Ectodermal cell (in vitro differentiated cells): Measurements from ENCODE around the gene MAPK8IP2.
"Not testable (repeated sequence)": the region's sequence is repeated elsewhere in the genome, so short reads cannot be mapped to it uniquely, and the experiment has no call there.

Experiments used
- H3K27ac ChIP-seq: 2 replicates; pipeline ENCODE4 v1.7.0; 2013; ENCODE audit warnings: mild to moderate bottlenecking, low read depth, low read length; ENCODE audit not compliant: insufficient read depth, poor library complexity, severe bottlenecking
- H3K27me3 ChIP-seq: 2 replicates; pipeline ENCODE4 v1.7.0; 2013; ENCODE audit warnings: mild to moderate bottlenecking, low read length; ENCODE audit not compliant: insufficient read depth, control insufficient read depth, poor library complexity, severe bottlenecking
- H3K36me3 ChIP-seq: one replicate; pipeline ENCODE4 v1.7.0; 2013; ENCODE audit warnings: low read length; ENCODE audit not compliant: control insufficient read depth, insufficient read depth
- H3K4me1 ChIP-seq: one replicate; pipeline ENCODE4 v1.7.0; 2013; ENCODE audit warnings: low read length; ENCODE audit not compliant: control insufficient read depth, insufficient read depth
- H3K4me3 ChIP-seq: 2 replicates; pipeline ENCODE4 v1.7.0; 2013; ENCODE audit warnings: low read depth, low read length, control low read depth; ENCODE audit not compliant: insufficient read depth
- H3K9me3 ChIP-seq: 2 replicates; pipeline ENCODE4 v1.7.0; 2013; ENCODE audit warnings: mild to moderate bottlenecking, low read length, moderate library complexity; ENCODE audit not compliant: control insufficient read depth
- WGBS, 2 experiments: methylation state at CpG; one replicate each; pipeline ENCODE4 v1.1.7; 2013; ENCODE audit warnings: missing lambda C conversion rate in 2 of 2; 5-methylcytosine and 5-hydroxymethylcytosine counted together

MAPK8IP2 gene

GRCh38 chr22:50606946-50607658 lies 6.5 kb downstream of the MAPK8IP2 start:
- 90 to 93% methylated on average over 18 of the region's 18 CpGs for WGBS, 2 experiments
- Histone ChIP-seq H3K27ac (no peak overlapping the region), H3K4me3 (no peak overlapping the region), H3K36me3 (no peaks in the 10 kb centered on the region), H3K9me3 (no peaks in the 10 kb centered on the region), H3K27me3 (peaks cover 62% of the 10 kb centered on the region), H3K4me1 (peaks cover 2% of the 10 kb centered on the region)

DNA sequence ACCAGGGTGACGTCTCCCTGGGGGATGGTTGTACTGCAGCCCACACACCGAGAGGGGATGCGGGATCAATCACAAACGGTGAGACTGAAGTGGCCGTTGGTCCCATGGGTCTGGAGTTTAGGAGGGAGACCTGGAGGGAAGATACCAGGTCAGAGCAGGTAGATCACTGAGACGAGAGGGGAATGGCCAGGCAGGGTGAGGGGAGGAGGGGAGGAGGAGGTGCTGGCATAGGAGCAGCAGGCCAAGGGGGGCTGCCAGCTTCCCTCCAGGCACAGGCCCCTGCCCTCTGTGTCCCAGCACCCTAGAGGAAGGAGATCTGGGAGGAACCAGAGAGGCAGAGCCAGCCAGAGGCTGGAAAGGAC lies 7.0 kb downstream of the MAPK8IP2 start:
- Histone ChIP-seq H3K4me1 (no peaks in the 10 kb centered on the region), H3K9me3 (no peaks in the 10 kb centered on the region), H3K27me3 (peaks cover 56% of the 10 kb centered on the region), H3K36me3 (no peaks in the 10 kb centered on the region), H3K4me3 (no peak overlapping the region), H3K27ac (no peak overlapping the region)
- WGBS, 2 experiments = 86 to 88% methylated on average over 6 of the region's 6 CpGs

GRCh38 chr22:50608058-50608840 lies 7.7 kb downstream of the MAPK8IP2 start:
- not testable (repeated sequence) for H3K4me1 ChIP-seq, H3K4me3 ChIP-seq, H3K36me3 ChIP-seq, H3K9me3 ChIP-seq, H3K27ac ChIP-seq
- peaks cover 54% of the 10 kb centered on the region for H3K27me3 ChIP-seq
- 91 to 92% methylated on average over 39 of the region's 39 CpGs for WGBS, 2 experiments

DNA sequence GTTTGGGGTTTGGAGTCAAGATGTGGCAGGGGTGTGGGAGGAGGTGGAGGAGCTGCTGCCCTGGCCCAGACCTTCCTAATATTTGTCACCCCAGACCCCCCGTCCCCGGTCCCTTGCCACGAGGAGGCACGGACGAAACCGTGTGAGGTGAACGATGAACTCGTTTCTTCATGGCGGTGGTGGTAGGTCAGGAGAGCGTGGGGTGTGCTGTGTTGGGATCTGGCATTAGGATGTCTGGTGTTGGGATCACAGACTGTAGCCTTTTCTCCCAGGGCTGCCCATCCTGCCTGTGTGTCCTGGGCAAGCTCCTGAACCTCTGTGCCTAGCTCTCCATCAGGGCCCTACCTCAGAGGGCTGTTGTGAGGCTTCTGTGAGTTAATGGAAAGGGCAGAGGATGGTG lies 8.4 kb downstream of the MAPK8IP2 start:
- Histone ChIP-seq H3K27ac (no peak overlapping the region), H3K4me1 (no peaks in the 10 kb centered on the region), H3K27me3 (peaks cover 50% of the 10 kb centered on the region), H3K4me3 (no peak overlapping the region), H3K9me3 (no peaks in the 10 kb centered on the region), H3K36me3 (no peaks in the 10 kb centered on the region)
- WGBS, 2 experiments = 95 to 96% methylated on average over 10 of the region's 10 CpGs

DNA sequence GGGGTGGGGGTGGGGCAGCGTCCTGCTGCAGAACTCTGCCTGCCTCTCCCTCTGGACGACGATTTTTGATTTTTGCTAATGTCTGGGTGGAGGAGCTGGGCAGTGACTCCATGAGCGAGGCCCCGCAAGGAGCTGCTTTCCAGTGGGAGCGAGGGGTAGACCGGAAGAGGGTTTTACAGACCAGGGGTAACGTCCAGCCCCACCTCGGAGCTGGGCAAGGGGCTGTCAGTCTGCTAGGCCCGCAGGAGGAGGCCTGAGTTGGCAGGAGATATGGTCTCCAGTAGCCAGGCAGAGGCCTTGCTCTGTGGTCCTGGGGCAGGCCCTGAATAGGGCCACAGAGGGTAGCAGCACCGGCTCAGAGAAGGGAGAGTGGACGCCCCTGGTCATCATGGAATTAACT lies 9.0 kb downstream of the MAPK8IP2 start:
- H3K36me3 ChIP-seq = no peaks in the 10 kb centered on the region
- no peaks in the 10 kb centered on the region for H3K4me1 ChIP-seq
- 86 to 88% methylated on average over 12 of the region's 12 CpGs for WGBS, 2 experiments
- H3K9me3 ChIP-seq = no peaks in the 10 kb centered on the region
- peaks cover 45% of the 10 kb centered on the region for H3K27me3 ChIP-seq
- H3K27ac ChIP-seq = no peak overlapping the region
- H3K4me3 ChIP-seq = no peak overlapping the region

DNA sequence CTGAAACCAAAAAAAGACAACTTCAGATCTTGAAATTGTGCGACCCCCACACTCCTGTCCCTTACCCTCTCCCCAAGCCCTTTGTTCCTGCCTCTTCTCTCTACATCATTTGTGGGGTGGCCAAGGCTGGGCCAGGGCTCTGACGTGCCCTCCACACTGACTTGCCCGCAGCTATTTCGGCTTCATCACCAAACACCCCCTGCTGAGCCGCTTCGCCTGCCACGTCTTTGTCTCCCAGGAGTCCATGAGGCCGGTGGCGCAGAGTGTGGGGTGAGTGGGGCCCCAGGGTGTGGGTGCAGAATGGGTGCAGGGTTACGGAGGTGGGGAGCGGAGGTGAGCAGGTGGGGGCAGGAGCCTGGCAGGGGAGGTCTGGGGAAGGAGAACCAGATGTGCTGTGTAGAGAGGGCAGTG lies 9.5 kb downstream of the MAPK8IP2 start:
- Histone ChIP-seq H3K9me3 (no peaks in the 10 kb centered on the region), H3K4me1 (no peaks in the 10 kb centered on the region), H3K4me3 (no peak overlapping the region), H3K27ac (no peak overlapping the region), H3K27me3 (peaks cover 40% of the 10 kb centered on the region), H3K36me3 (no peaks in the 10 kb centered on the region)
- 90% methylated on average over 11 of the region's 11 CpGs for WGBS, 2 experiments

DNA sequence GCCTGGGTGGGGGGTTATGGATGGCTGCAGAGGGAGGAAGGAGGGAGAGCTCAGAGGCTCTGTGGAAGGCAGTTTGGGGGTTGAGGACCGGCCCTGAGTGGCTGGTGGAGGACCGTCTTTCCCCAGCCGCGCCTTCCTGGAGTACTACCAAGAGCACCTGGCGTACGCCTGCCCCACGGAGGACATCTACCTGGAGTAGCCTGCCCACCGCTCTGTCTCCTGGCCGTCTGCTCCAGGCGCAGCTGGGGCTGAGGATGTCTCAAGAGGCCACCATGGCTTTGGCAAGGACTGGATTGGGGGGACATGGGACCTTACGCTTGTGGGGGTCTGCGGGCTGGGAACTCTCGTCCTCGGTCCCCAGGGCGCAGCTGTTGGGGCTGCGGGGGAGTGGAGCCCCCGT lies 10.0 kb downstream of the MAPK8IP2 start:
- H3K36me3 ChIP-seq = no peaks in the 10 kb centered on the region
- no peak overlapping the region for H3K27ac ChIP-seq
- H3K27me3 ChIP-seq = peaks cover 35% of the 10 kb centered on the region
- no peak overlapping the region for H3K4me3 ChIP-seq
- no peaks in the 10 kb centered on the region for H3K9me3 ChIP-seq
- H3K4me1 ChIP-seq = no peaks in the 10 kb centered on the region
- WGBS, 2 experiments = 90 to 91% methylated on average over 17 of the region's 17 CpGs

DNA sequence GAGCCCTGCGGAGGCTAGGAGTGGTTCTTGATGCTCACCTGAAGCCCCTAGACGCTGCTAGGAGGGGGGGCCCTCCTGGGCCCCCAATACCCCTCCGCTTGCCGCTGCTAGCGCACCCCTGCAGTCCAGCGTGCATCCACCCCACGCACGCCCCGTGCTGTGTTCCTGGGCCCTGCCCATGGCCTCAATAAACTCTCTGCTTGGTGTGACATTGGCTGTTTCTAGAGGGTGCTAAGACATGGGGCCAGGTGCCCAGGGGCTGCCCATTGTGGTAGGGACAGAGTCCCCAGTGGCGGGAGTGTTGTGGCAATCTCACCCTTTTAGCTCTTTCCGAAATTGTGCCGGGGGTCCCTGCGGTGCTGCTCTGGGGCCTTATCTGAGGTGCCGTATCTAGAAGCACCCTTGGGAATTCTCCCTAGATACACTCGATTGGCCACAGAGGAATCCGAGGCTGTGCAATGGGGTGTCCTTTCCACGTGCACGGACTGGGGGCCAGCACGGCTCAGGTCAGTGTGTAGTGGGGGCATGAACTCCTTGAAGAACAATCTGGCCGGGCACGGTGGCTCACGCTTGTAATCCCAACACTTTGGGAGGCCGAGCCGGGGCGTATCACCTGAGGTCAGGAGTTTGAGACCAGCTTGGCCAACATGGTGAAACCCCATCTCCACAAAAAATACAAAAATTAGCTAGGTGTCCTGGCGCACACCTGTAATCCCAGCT lies 10.9 kb downstream of the MAPK8IP2 start:
- H3K4me3 ChIP-seq = no peak overlapping the region
- no peaks in the 10 kb centered on the region for H3K4me1 ChIP-seq
- 93 to 94% methylated on average over 26 of the region's 26 CpGs for WGBS, 2 experiments
- peaks cover 26% of the 10 kb centered on the region for H3K27me3 ChIP-seq
- H3K9me3 ChIP-seq = no peaks in the 10 kb centered on the region
- H3K27ac ChIP-seq = no peak overlapping the region
- H3K36me3 ChIP-seq = no peaks in the 10 kb centered on the region

DNA sequence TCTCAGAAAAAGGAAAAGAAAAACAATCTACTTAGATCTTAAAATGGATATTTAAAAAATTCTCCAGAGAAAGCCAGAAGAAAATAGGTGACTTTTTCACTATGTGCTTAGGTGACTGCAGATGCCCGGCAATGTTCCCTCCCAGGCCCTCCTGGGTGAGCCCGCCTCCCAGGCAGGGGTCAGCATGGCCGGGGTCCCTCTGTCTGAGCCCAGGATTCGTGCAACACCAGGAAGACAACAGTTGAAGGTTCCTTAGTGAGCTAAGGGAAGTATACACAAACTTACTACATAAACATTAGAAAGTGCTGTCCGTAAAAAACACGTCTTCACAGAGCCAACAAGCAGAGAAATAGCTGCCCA lies 11.6 kb downstream of the MAPK8IP2 start:
- H3K4me3 ChIP-seq = no peak overlapping the region
- WGBS, 2 experiments = 81 to 86% methylated on average over 6 of the region's 6 CpGs

GRCh38 chr22:50612528-50613221 lies 12.1 kb downstream of the MAPK8IP2 start:
- Histone ChIP-seq H3K27ac (no peak overlapping the region), H3K27me3 (peaks cover 14% of the 10 kb centered on the region), H3K4me3 (no peak overlapping the region), H3K36me3 (no peaks in the 10 kb centered on the region), H3K4me1 (no peaks in the 10 kb centered on the region), H3K9me3 (no peaks in the 10 kb centered on the region)
- WGBS, 2 experiments = 45 to 47% methylated on average over 31 of the region's 31 CpGs

More for the DNA sequence above, 11.6 kb downstream of the MAPK8IP2 start:
- Histone ChIP-seq H3K4me1 (no peaks in the 10 kb centered on the region), H3K9me3 (no peaks in the 10 kb centered on the region), H3K27ac (no peak overlapping the region), H3K36me3 (no peaks in the 10 kb centered on the region), H3K27me3 (peaks cover 19% of the 10 kb centered on the region)
